Measurements from ENCODE around the gene NACC1. TPM values are rescaled to one million over a fixed set of nuclear protein-coding genes. Genes with fewer than 3 reads are reported as not detected.

NACC1 gene
- total RNA-seq, 1 donor from 2014 or later, result 22.6 TPM

DNA sequence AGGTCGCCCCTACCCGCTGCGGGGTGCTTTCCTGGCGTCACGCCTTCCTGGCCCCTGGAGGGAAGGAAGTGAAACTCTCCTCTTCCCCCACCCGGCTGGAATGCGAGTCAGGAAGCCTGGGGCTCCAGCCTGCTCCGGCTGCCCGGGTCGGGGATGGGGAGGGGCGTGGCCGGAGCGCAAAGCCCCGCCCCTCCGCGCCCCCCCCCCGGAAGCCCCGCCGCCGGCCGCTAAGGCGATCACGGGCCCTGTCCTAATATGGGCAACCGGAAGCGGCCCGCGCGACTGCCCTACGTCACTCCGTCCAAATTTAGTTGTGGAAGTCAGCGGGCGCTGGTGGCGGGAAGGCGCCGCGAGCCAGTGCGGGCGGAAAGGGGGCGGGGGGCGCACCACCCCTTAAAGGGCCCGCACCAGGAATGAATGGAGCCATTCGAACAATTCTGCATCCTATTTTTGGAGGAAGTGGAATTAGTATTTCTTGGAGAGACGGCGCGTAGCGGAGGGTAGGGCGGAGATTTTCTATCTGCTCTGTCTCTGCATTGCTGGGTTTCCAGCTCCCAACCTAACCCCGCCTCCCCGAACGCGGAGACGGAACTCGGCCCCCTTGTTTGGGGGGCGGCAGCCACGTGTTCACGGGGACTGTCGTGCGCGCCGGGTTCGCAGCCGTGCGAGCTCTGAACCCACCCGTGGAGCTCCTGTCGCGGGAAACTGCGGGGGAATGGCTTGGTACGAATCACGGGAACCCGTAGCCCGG, 33.7 kb downstream of the NACC1 start:
- intact Hi-C loops (cut with DNase I), result loop anchor here (5.0 to 10.0 kb wide), 2 partner anchors 49 to 693 kb away; partner anchors contain the start of gene LYL1
- H3K9me3 ChIP-seq, result no peaks in the 10 kb centered on the region

GRCh38 chr19:13152356-13152973, 34.4 kb downstream of the NACC1 start:
- H3K27me3 ChIP-seq, result no peaks in the 10 kb centered on the region
- DNase-seq (ENCODE audit: extremely low spot score in 2 of 2), result no peak
- intact Hi-C loops (cut with DNase I), result loop anchor here (5.0 to 10.0 kb wide), 2 partner anchors 50 to 692 kb away; partner anchors contain the start of gene LYL1
- H3K36me3 ChIP-seq, result no peaks in the 10 kb centered on the region
- peak overlapping the region; percentile 82 to 84 for H3K4me3 ChIP-seq
- no peaks in the 10 kb centered on the region for H3K9me3 ChIP-seq
- TF ChIP-seq POLR2AphosphoS5 (IDR thresholded peaks at IDR 0.05; ENCODE audit: insufficient read depth in 1 of 2, low read depth in 1 of 2) (no peak), POLR2A (IDR thresholded peaks at IDR 0.05) (no peak)
- TF ChIP-seq, protein P1, sequence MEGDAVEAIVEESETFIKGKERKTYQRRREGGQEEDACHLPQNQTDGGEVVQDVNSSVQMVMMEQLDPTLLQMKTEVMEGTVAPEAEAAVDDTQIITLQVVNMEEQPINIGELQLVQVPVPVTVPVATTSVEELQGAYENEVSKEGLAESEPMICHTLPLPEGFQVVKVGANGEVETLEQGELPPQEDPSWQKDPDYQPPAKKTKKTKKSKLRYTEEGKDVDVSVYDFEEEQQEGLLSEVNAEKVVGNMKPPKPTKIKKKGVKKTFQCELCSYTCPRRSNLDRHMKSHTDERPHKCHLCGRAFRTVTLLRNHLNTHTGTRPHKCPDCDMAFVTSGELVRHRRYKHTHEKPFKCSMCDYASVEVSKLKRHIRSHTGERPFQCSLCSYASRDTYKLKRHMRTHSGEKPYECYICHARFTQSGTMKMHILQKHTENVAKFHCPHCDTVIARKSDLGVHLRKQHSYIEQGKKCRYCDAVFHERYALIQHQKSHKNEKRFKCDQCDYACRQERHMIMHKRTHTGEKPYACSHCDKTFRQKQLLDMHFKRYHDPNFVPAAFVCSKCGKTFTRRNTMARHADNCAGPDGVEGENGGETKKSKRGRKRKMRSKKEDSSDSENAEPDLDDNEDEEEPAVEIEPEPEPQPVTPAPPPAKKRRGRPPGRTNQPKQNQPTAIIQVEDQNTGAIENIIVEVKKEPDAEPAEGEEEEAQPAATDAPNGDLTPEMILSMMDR (IDR thresholded peaks at IDR 0.05), result no peak
- peaks cover 34% of the 10 kb centered on the region for H3K4me1 ChIP-seq
- peak overlapping the region; percentile 98 for H3K27ac ChIP-seq

More for the DNA sequence above, 33.7 kb downstream of the NACC1 start:
- DNase-seq (ENCODE audit: extremely low spot score in 2 of 2), result peak in 1 of 2 donors; percentile 97
- H3K27me3 ChIP-seq, result no peaks in the 10 kb centered on the region
- H3K27ac ChIP-seq, result peak overlapping the region; percentile 98
- H3K4me3 ChIP-seq, result peak overlapping the region; percentile 82 to 91
- TF ChIP-seq POLR2A (IDR thresholded peaks at IDR 0.05) (peak in 1 of 2 donors; percentile 99), POLR2AphosphoS5 (IDR thresholded peaks at IDR 0.05; ENCODE audit: insufficient read depth in 1 of 2, low read depth in 1 of 2) (peak; percentile 90 to 94)
- TF ChIP-seq, protein P1 (IDR thresholded peaks at IDR 0.05), result no peak
- H3K36me3 ChIP-seq, result no peaks in the 10 kb centered on the region
- H3K4me1 ChIP-seq, result peaks cover 34% of the 10 kb centered on the region

- peak overlapping the region; percentile 82 to 84 for H3K4me3 ChIP-seq
- H3K36me3 ChIP-seq, result no peaks in the 10 kb centered on the region
- peak; percentile 94 to 100 for TF ChIP-seq POLR2AphosphoS5 (IDR thresholded peaks at IDR 0.05; ENCODE audit: insufficient read depth in 1 of 2, low read depth in 1 of 2)
- TF ChIP-seq, protein P1 (IDR thresholded peaks at IDR 0.05), result peak in 2 of 3 experiments; percentile 9 to 15
- TF ChIP-seq POLR2A (IDR thresholded peaks at IDR 0.05), result peak; percentile 21 to 99
- DNase-seq (ENCODE audit: extremely low spot score in 2 of 2), result peak in 1 of 2 donors; percentile 98
- H3K27ac ChIP-seq, result peak overlapping the region; percentile 98
- H3K4me1 ChIP-seq, result peaks cover 34% of the 10 kb centered on the region
- intact Hi-C loops (cut with DNase I), result loop anchor here (5.0 to 10.0 kb wide), 2 partner anchors 51 to 692 kb away; partner anchors contain the start of gene LYL1
- no peaks in the 10 kb centered on the region for H3K27me3 ChIP-seq
- no peaks in the 10 kb centered on the region for H3K9me3 ChIP-seq
Measured at GRCh38 chr19:13152974-13153568, 35.0 kb downstream of the NACC1 start.

DNA sequence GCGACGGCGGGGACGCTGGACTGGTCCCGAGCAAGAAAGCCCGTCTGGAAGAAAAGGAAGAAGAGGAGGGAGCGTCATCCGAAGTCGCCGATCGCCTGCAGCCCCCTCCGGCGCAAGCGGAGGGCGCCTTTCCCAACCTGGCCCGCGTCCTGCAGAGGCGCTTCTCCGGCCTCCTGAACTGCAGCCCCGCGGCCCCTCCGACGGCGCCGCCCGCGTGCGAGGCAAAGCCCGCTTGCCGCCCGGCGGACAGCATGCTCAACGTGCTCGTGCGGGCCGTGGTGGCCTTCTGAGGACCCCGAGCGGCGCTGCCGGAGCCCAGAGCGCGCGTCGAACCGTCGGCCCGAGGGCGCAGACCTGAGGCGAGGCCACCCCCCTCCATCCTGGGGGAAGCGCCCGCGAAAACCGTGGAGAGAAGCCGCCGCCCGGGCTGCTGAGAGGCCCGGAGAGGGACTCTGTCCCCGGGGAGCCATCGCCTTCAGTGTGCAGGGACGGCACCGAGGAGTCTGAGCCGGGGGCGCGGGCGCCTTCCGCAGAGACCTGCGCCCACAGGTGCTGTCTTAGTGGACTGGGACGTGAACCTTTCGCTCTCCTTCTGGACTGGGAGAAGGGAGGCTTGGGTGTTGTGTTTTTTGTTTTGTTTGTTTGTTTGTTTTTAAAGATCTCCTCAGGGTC, 35.6 kb downstream of the NACC1 start:
- Histone ChIP-seq H3K36me3 (no peaks in the 10 kb centered on the region), H3K27ac (peak overlapping the region; percentile 98), H3K9me3 (no peaks in the 10 kb centered on the region), H3K4me3 (peak overlapping the region; percentile 82 to 84), H3K27me3 (no peaks in the 10 kb centered on the region), H3K4me1 (peaks cover 30% of the 10 kb centered on the region)
- no peak for DNase-seq (ENCODE audit: extremely low spot score in 2 of 2)
- TF ChIP-seq POLR2AphosphoS5 (IDR thresholded peaks at IDR 0.05; ENCODE audit: insufficient read depth in 1 of 2, low read depth in 1 of 2) (no peak), POLR2A (IDR thresholded peaks at IDR 0.05) (no peak)
- TF ChIP-seq, protein P1 (IDR thresholded peaks at IDR 0.05), result no peak
- intact Hi-C loops (cut with DNase I), result loop anchor here (5.0 to 10.0 kb wide), 2 partner anchors 51 to 691 kb away; partner anchors contain the start of gene LYL1

All from vagina (tissue), 2 donors.